Activated CD8-positive, alpha-beta T cell treated with anti-CD3 and anti-CD28 coated beads for 36 hours (primary cell): ENCODE results near the gene PSPH. TPM values are rescaled to one million over a fixed set of nuclear protein-coding genes. Genes with fewer than 3 reads are reported as not detected.
"Not testable (repeated sequence)": the region's sequence is repeated elsewhere in the genome, so short reads cannot be mapped to it uniquely, and the experiment has no call there.

Experiments used
- ATAC-seq: fragments of 200-7000 bp; cut with Tn5 transposase; one replicate; pipeline ENCODE4 v1.10.0; 2021; ENCODE audit warnings: mild to moderate bottlenecking, moderate library complexity
- CTCF ChIA-PET: fragments of 350-600 bp; sonication (Branson Sonifier 250); formaldehyde crosslinking; loops from one replicate; lab custom pipeline; 2021; ENCODE audit warnings: antibody characterized with exemption; lab: Charles Lee
- POLR2A ChIA-PET: fragments of 350-600 bp; sonication (Branson Sonifier 250); formaldehyde crosslinking; loops from one replicate; lab custom pipeline; 2021; ENCODE audit warnings: antibody characterized with exemption; lab: Charles Lee
- DNase-seq: peaks from one replicate; pipeline ENCODE4 v3.0.0-alpha.2; 2020
- H3K27ac Mint-ChIP-seq: one replicate; pipeline ENCODE4 v1.8.0; 2021; ENCODE audit warnings: mild to moderate bottlenecking, mixed read lengths
- H3K27me3 Mint-ChIP-seq: one replicate; pipeline ENCODE4 v1.8.0; 2021; ENCODE audit warnings: mixed read lengths
- H3K36me3 Mint-ChIP-seq: one replicate; pipeline ENCODE4 v1.8.0; 2021; ENCODE audit warnings: low read depth, mixed read lengths
- H3K4me1 Mint-ChIP-seq: one replicate; pipeline ENCODE4 v1.8.0; 2021; ENCODE audit warnings: low read depth, mixed read lengths
- H3K4me3 Mint-ChIP-seq: one replicate; pipeline ENCODE4 v1.8.0; 2021; ENCODE audit warnings: mild to moderate bottlenecking, moderate library complexity, mixed read lengths
- H3K9me3 Mint-ChIP-seq: one replicate; pipeline ENCODE4 v1.8.0; 2021; ENCODE audit warnings: mixed read lengths
- CTCF ChIP-seq: fragments of 200-600 bp; IDR thresholded peaks from one replicate; pipeline ENCODE4 v1.8.0; 2022; ENCODE audit warnings: antibody characterized with exemption, mild to moderate bottlenecking
- intact Hi-C: fragments of 100-400 bp; cut with micrococcal nuclease; formaldehyde crosslinking; loops from one replicate; pipeline ENCODE4 v1.10.0; 2022
- total RNA-seq, 2 experiments: library from RNA; stranded (reverse); gene quantifications; one replicate each; pipeline ENCODE4 v1.2.3, GENCODE V29; 2021

Gene PSPH
- total RNA-seq, 2 experiments from 2014 or later, result 31.2 to 33.8 TPM

- CTCF ChIA-PET, result no interaction called here
- Mint-ChIP-seq H3K36me3 (peaks cover 30% of the 10 kb centered on the region), H3K9me3 (no peaks in the 10 kb centered on the region), H3K4me1 (no peaks in the 10 kb centered on the region), H3K27ac (no peak overlapping the region), H3K27me3 (no peaks in the 10 kb centered on the region), H3K4me3 (no peak overlapping the region)
- POLR2A ChIA-PET, result no interaction called here
- ATAC-seq, result no peak
- DNase-seq, result no peak
- TF ChIP-seq CTCF, result no peak
- intact Hi-C loops, result no loop called here
Measured at GRCh38 chr7:56026538-56026937, 24.7 kb downstream of the PSPH start.

- no peak for DNase-seq
Measured at GRCh38 chr7:56023500-56023899, 27.7 kb downstream of the PSPH start.

GRCh38 chr7:56019501-56019900 lies 31.7 kb downstream of the PSPH start:
- no peak for TF ChIP-seq CTCF
- no peak for ATAC-seq
- H3K4me1 Mint-ChIP-seq, result no peaks in the 10 kb centered on the region
- intact Hi-C loops, result no loop called here
- no peak overlapping the region for H3K27ac Mint-ChIP-seq
- POLR2A ChIA-PET, result interaction anchor here (1.2 kb wide), 1 partner anchor 11 kb away, joined by 3 read pairs; no protein-coding TSS in a partner anchor
- H3K27me3 Mint-ChIP-seq, result no peaks in the 10 kb centered on the region
- peaks cover 32% of the 10 kb centered on the region for H3K36me3 Mint-ChIP-seq
- H3K4me3 Mint-ChIP-seq, result no peak overlapping the region
- no peaks in the 10 kb centered on the region for H3K9me3 Mint-ChIP-seq
- no peak for DNase-seq
- CTCF ChIA-PET, result interaction anchor here (1.3 kb wide), 1 partner anchor 14 kb away, joined by 3 read pairs; no protein-coding TSS in a partner anchor

More at GRCh38 chr7:56023500-56023899, 27.7 kb downstream of the PSPH start:
- ATAC-seq, result no peak
- H3K9me3 Mint-ChIP-seq, result no peaks in the 10 kb centered on the region
- intact Hi-C loops, result no loop called here
- H3K27me3 Mint-ChIP-seq, result no peaks in the 10 kb centered on the region
- no peak overlapping the region for H3K4me3 Mint-ChIP-seq
- H3K4me1 Mint-ChIP-seq, result no peaks in the 10 kb centered on the region
- no peak overlapping the region for H3K27ac Mint-ChIP-seq
- ChIA-PET CTCF (no interaction called here), POLR2A (no interaction called here)
- peaks cover 31% of the 10 kb centered on the region for H3K36me3 Mint-ChIP-seq
- no peak for TF ChIP-seq CTCF

GRCh38 chr7:56017015-56017414 lies 34.2 kb downstream of the PSPH start:
- H3K9me3 Mint-ChIP-seq, H3K27ac Mint-ChIP-seq, H3K27me3 Mint-ChIP-seq, H3K4me3 Mint-ChIP-seq, CTCF ChIA-PET, DNase-seq, ATAC-seq, POLR2A ChIA-PET, intact Hi-C loops, H3K4me1 Mint-ChIP-seq: not testable (repeated sequence)
- peaks cover 36% of the 10 kb centered on the region for H3K36me3 Mint-ChIP-seq

- H3K27ac Mint-ChIP-seq, result no peak overlapping the region
- no peak for DNase-seq
- POLR2A ChIA-PET, result no interaction called here
- no peaks in the 10 kb centered on the region for H3K4me1 Mint-ChIP-seq
- H3K27me3 Mint-ChIP-seq, result no peaks in the 10 kb centered on the region
- TF ChIP-seq CTCF, result no peak
- no peak overlapping the region for H3K4me3 Mint-ChIP-seq
- intact Hi-C loops, result no loop called here
- no peaks in the 10 kb centered on the region for H3K9me3 Mint-ChIP-seq
- no peak for ATAC-seq
- peaks cover 20% of the 10 kb centered on the region for H3K36me3 Mint-ChIP-seq
- CTCF ChIA-PET, result interaction anchor here (0.7 to 1.1 kb wide), 2 partner anchors 10 to 63 kb away, joined by 3 to 4 read pairs; no protein-coding TSS in a partner anchor
Measured at GRCh38 chr7:56009695-56010094, 41.5 kb downstream of the PSPH start.
